ENCODE measurements around the gene TMED7. TPM values are rescaled to one million over a fixed set of nuclear protein-coding genes. Genes with fewer than 3 reads are reported as not detected.

The TMED7 gene
- total and polyA plus RNA-seq, 2 of the 13 experiments (the other 11 are each of a cell fraction or from before 2014, with no cell fraction given): 58.0 to 113 TPM

DNA sequence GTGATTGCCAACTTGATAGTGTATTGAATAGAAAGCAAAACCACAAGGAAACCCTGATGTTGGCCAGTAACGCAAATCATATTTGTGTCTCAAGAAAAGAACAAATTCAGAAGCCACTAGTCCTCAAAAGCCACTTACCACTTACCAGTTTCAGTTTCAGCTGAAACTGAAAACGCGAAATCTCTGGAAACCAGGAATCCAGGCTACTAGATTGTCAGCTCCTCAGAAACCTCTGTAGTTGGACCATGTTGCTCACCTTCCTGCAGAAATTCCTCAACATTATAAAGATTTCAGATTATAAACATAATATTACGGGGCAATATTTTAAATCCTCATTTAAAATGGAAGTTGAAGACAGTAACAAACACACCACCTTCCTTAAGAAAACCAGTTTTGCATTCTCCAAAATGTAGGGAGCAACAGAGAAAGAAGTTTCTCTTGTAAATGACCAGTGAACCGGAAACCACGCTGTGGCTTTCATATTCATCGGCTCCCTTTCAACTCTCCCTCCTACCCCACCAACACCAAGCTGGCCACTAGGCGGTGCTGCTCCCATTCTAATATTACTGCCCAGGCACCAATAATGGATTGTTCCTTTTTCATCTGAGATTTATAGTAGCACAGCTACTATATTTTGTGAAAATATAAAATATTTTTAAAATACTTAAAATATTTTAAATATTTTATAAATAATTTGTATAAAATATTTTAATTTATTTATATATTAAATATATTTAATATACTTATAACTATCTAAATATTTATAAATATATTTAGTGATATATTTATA is 8.7 kb upstream of the TMED7 start (continued):
- TF ChIP-seq, protein P1, sequence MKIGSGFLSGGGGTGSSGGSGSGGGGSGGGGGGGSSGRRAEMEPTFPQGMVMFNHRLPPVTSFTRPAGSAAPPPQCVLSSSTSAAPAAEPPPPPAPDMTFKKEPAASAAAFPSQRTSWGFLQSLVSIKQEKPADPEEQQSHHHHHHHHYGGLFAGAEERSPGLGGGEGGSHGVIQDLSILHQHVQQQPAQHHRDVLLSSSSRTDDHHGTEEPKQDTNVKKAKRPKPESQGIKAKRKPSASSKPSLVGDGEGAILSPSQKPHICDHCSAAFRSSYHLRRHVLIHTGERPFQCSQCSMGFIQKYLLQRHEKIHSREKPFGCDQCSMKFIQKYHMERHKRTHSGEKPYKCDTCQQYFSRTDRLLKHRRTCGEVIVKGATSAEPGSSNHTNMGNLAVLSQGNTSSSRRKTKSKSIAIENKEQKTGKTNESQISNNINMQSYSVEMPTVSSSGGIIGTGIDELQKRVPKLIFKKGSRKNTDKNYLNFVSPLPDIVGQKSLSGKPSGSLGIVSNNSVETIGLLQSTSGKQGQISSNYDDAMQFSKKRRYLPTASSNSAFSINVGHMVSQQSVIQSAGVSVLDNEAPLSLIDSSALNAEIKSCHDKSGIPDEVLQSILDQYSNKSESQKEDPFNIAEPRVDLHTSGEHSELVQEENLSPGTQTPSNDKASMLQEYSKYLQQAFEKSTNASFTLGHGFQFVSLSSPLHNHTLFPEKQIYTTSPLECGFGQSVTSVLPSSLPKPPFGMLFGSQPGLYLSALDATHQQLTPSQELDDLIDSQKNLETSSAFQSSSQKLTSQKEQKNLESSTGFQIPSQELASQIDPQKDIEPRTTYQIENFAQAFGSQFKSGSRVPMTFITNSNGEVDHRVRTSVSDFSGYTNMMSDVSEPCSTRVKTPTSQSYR (CRISPR knock-in tag; IDR thresholded peaks at IDR 0.05; ENCODE audit: borderline replicate concordance): no peak
- TF ChIP-seq HMGA1 (CRISPR knock-in tag; conservative IDR thresholded peaks at IDR 0.05) (no peak), ZBTB37 (CRISPR knock-in tag; IDR thresholded peaks at IDR 0.05) (no peak), MTF1 (CRISPR knock-in tag; IDR thresholded peaks at IDR 0.05) (no peak), KAT8 (CRISPR knock-in tag; IDR thresholded peaks at IDR 0.05) (peak; percentile 62; the same call in 1 of the 2 replicates), NONO (IDR thresholded peaks at IDR 0.05) (no peak), NONO (CRISPR knock-in tag; conservative IDR thresholded peaks at IDR 0.05) (no peak), ZNF503 (CRISPR knock-in tag; IDR thresholded peaks at IDR 0.05) (no peak), ZNF33B (CRISPR knock-in tag; IDR thresholded peaks at IDR 0.05) (no peak), KLF16 (CRISPR knock-in tag; IDR thresholded peaks at IDR 0.05) (peak in 1 of 2 experiments; percentile 69; a peak in 2 of 4 replicates), BRD4 (CRISPR knock-in tag; IDR thresholded peaks at IDR 0.05) (no peak), SMYD3 (CRISPR knock-in tag; IDR thresholded peaks at IDR 0.05) (no peak), SRF (IDR thresholded peaks at IDR 0.05; ENCODE audit: low read depth, low read length) (no peak), ZNF180 (CRISPR knock-in tag; IDR thresholded peaks at IDR 0.05; ENCODE audit: borderline replicate concordance, low read depth) (no peak)
- TF ChIP-seq, protein P2, sequence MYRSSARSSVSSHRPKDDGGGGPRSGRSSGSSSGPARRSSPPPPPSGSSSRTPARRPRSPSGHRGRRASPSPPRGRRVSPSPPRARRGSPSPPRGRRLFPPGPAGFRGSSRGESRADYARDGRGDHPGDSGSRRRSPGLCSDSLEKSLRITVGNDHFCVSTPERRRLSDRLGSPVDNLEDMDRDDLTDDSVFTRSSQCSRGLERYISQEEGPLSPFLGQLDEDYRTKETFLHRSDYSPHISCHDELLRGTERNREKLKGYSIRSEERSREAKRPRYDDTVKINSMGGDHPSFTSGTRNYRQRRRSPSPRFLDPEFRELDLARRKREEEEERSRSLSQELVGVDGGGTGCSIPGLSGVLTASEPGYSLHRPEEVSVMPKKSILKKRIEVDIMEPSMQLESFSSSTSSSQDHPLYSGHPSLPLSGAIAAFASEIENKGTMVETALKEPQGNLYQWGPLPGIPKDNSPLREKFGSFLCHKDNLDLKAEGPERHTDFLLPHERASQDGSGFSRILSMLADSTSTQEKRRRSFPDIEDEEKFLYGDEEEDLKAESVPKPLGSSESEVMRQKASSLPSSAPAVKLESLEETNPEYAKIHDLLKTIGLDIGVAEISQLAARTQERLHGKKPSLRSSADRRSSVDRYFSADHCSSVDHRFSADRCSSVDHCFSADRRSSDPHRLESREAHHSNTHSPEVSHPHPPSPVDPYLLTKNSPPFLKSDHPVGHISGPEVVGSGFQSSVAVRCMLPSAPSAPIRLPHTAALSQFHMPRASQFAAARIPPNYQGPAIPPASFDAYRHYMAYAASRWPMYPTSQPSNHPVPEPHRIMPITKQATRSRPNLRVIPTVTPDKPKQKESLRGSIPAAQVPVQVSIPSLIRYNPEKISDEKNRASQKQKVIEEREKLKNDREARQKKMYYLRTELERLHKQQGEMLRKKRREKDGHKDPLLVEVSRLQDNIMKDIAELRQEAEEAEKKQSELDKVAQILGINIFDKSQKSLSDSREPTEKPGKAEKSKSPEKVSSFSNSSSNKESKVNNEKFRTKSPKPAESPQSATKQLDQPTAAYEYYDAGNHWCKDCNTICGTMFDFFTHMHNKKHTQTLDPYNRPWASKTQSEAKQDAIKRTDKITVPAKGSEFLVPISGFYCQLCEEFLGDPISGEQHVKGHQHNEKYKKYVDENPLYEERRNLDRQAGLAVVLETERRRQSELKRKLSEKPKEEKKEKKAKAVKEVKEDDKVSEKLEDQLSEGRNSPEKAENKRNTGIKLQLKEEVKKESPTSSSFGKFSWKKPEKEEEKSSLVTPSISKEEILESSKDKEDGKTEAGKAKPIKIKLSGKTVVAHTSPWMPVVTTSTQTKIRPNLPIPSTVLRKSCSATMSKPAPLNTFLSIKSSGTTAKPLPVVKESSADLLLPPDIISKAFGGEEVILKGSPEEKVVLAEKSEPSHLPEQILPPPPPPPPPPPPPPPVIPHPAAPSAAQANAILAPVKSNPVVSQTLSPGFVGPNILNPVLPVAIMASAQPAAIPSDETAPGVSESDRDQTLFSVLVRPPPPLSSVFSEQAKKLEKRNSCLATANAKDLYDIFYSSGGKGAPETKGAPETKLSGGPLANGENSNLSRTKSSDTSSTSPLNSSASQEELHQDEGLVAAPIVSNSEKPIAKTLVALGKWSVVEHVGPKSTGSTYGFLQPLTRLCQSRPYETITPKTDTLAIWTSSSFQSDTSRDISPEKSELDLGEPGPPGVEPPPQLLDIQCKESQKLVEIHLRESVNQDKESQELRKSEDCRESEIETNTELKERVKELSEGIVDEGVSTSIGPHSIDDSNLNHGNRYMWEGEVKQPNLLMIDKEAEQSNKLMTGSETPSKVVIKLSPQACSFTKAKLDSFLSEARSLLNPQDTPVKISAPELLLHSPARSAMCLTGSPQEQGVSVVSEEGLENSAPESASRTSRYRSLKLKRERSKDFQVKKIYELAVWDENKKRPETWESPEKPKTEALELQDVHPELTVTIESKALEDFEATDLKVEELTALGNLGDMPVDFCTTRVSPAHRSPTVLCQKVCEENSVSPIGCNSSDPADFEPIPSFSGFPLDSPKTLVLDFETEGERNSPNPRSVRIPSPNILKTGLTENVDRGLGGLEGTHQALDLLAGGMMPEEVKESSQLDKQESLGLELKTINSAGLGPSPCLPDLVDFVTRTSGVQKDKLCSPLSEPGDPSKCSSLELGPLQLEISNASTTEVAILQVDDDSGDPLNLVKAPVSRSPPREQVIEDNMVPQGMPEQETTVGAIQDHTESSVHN (CRISPR knock-in tag; IDR thresholded peaks at IDR 0.05): no peak

All from HepG2 (cell line).